H1 (cell line): Measurements from ENCODE around the gene SLC8A1. TPM values are rescaled to one million over a fixed set of nuclear protein-coding genes. Genes with fewer than 3 reads are reported as not detected.

Source experiments
- CTCF ChIA-PET: fragments of 300-600 bp; sonication (Branson Sonifier 250); formaldehyde crosslinking; loops from one replicate; lab custom pipeline; 2021; ENCODE audit not compliant: partially characterized antibody; lab: Charles Lee
- POLR2A ChIA-PET: fragments of 300-600 bp; sonication (Branson Sonifier 250); formaldehyde crosslinking; loops from one replicate; lab custom pipeline; 2021; ENCODE audit warnings: inconsistent platforms; ENCODE audit not compliant: partially characterized antibody; lab: Charles Lee
- DNase-seq, 2 experiments: peaks; one replicate each; pipeline versions ENCODE4 v3.0.0 to v3.0.0-alpha.2; 2010 to 2022; ENCODE audit warnings: low spot score in 2 of 2, low read depth in 1 of 2, mixed read lengths in 1 of 2
- FAIRE-seq: peaks from 2 replicates; lab custom pipeline; 2011; peaks lifted over from hg19 to GRCh38; lab: Jason Lieb, UNC
- H2AFZ ChIP-seq: 2 replicates; pipeline ENCODE4 v1.8.1; 2012; ENCODE audit warnings: low read length, inconsistent platforms
- H2AK5ac ChIP-seq: 2 replicates; pipeline ENCODE4 v1.6.1; 2013; ENCODE audit warnings: low read depth, low read length
- H2BK120ac ChIP-seq: replicated peaks from 2 replicates; pipeline ENCODE3; 2013; ENCODE audit warnings: low read depth, low read length, inconsistent platforms
- H2BK12ac ChIP-seq: 2 replicates; pipeline ENCODE4 v1.6.1; 2013; ENCODE audit warnings: low read depth, low read length
- H2BK15ac ChIP-seq: 2 replicates; pipeline ENCODE4 v1.6.1; 2013; ENCODE audit warnings: low read length
- H2BK20ac ChIP-seq: 2 replicates; pipeline ENCODE4 v1.6.1; 2013; ENCODE audit warnings: low read length
- H2BK5ac ChIP-seq: 2 replicates; pipeline ENCODE4 v1.6.1; 2013; ENCODE audit warnings: low read depth, low read length
- H3K14ac ChIP-seq: 2 replicates; pipeline ENCODE4 v1.6.1; 2013; ENCODE audit warnings: inconsistent platforms; ENCODE audit not compliant: insufficient read length
- H3K18ac ChIP-seq: 2 replicates; pipeline ENCODE4 v1.6.1; 2013; ENCODE audit warnings: low read length; ENCODE audit errors: extremely low read depth
- H3K23ac ChIP-seq: 2 replicates; pipeline ENCODE4 v1.6.1; 2013; ENCODE audit warnings: inconsistent platforms; ENCODE audit not compliant: insufficient read length
- H3K23me2 ChIP-seq: 2 replicates; pipeline ENCODE4 v1.6.1; 2013; ENCODE audit warnings: low read depth, low read length
- H3K27ac ChIP-seq: 2 replicates; pipeline ENCODE4 v1.6.1; 2011; ENCODE audit warnings: low read depth, low read length, inconsistent platforms
- H3K27me3 ChIP-seq, 4 experiments: replicated peaks in 1 of 4; 1 replicate in 1 of 4; 2 replicates in 3 of 4; pipeline versions ENCODE4 v1.6.1 to v1.8.1; 2011 to 2013; ENCODE audit warnings: low read length in 3 of 4, mild to moderate bottlenecking in 3 of 4, inconsistent platforms in 2 of 4, mixed read lengths in 2 of 4, moderate library complexity in 1 of 4; ENCODE audit not compliant: control insufficient read depth in 3 of 4, insufficient read depth in 3 of 4; ENCODE audit errors: extremely low read depth in 1 of 4
- H3K36me3 ChIP-seq, 4 experiments: 2 replicates each; pipeline versions ENCODE4 v1.6.1 to v1.8.1; 2011 to 2013; ENCODE audit warnings: mild to moderate bottlenecking in 4 of 4, low read length in 3 of 4, moderate library complexity in 2 of 4, control low read depth in 1 of 4, inconsistent platforms in 1 of 4; ENCODE audit not compliant: insufficient read depth in 4 of 4, control insufficient read depth in 2 of 4
- H3K4ac ChIP-seq: replicated peaks from 2 replicates; pipeline ENCODE3; 2013; ENCODE audit warnings: low read length, low read depth, mixed read lengths, inconsistent platforms; ENCODE audit not compliant: insufficient read length
- H3K4me1 ChIP-seq, 4 experiments: replicated peaks in 1 of 4; 1 replicate in 1 of 4; 2 replicates in 3 of 4; pipeline versions ENCODE4 v1.6.1 to v1.8.1; 2011 to 2013; ENCODE audit warnings: low read length in 3 of 4, inconsistent platforms in 2 of 4, mixed read lengths in 1 of 4; ENCODE audit not compliant: insufficient read depth in 4 of 4, control insufficient read depth in 3 of 4
- H3K4me2 ChIP-seq, 2 experiments: 2 replicates each; pipeline versions ENCODE4 v1.6.1 to v1.8.1; 2011 to 2013; ENCODE audit warnings: low read depth in 2 of 2, low read length in 2 of 2, control low read depth in 1 of 2, inconsistent platforms in 1 of 2, mild to moderate bottlenecking in 1 of 2; ENCODE audit not compliant: insufficient read depth in 1 of 2
- H3K4me3 ChIP-seq, 4 experiments: fragments of 200-600, 300-600 bp in 1 of 4; sonication (generic), shearing (Covaris generic), sonication (Bioruptor Twin) in 1 of 4; 2 replicates each; pipeline versions ENCODE4 v1.5.1 to v1.8.1; 2011 to 2016; ENCODE audit warnings: low read length in 4 of 4, low read depth in 3 of 4, control low read depth in 2 of 4, inconsistent platforms in 2 of 4, mild to moderate bottlenecking in 2 of 4, mixed read lengths in 1 of 4, moderate library complexity in 1 of 4; ENCODE audit not compliant: insufficient read depth in 2 of 4; ENCODE audit errors: extremely low read depth in 1 of 4
- H3K56ac ChIP-seq: replicated peaks from 2 replicates; pipeline ENCODE3; 2013; ENCODE audit warnings: low read depth, mild to moderate bottlenecking, mixed read lengths, low read length, inconsistent platforms; ENCODE audit not compliant: insufficient read length
- H3K79me1 ChIP-seq: 2 replicates; pipeline ENCODE4 v1.6.1; 2013; ENCODE audit warnings: low read depth, low read length, control low read depth
- H3K79me2 ChIP-seq, 2 experiments: 2 replicates each; pipeline versions ENCODE4 v1.6.1 to v1.8.1; 2012 to 2013; ENCODE audit warnings: low read length in 2 of 2, mild to moderate bottlenecking in 2 of 2, inconsistent platforms in 1 of 2; ENCODE audit not compliant: insufficient read depth in 2 of 2, control insufficient read depth in 1 of 2
- H3K9ac ChIP-seq, 4 experiments: replicated peaks in 1 of 4; 1 replicate in 1 of 4; 2 replicates in 3 of 4; pipeline versions ENCODE4 v1.6.1 to v1.8.1; 2011 to 2013; ENCODE audit warnings: low read depth in 3 of 4, low read length in 3 of 4, control low read depth in 2 of 4, mild to moderate bottlenecking in 2 of 4, moderate library complexity in 2 of 4, inconsistent platforms in 1 of 4; ENCODE audit errors: extremely low read depth in 1 of 4
- H3K9me3 ChIP-seq, 2 experiments: 2 replicates each; pipeline versions ENCODE4 v1.6.1 to v1.8.1; 2012 to 2013; ENCODE audit warnings: mild to moderate bottlenecking in 2 of 2, moderate library complexity in 2 of 2, control low read depth in 1 of 2, inconsistent platforms in 1 of 2, low read depth in 1 of 2, low read length in 1 of 2, mixed read lengths in 1 of 2; ENCODE audit not compliant: insufficient read depth in 2 of 2
- H4K20me1 ChIP-seq, 2 experiments: replicated peaks in 1 of 2; 2 replicates each; pipeline versions ENCODE3 to v1.8.1; 2011 to 2013; ENCODE audit warnings: inconsistent platforms in 2 of 2, low read length in 2 of 2, mild to moderate bottlenecking in 1 of 2; ENCODE audit not compliant: insufficient read depth in 2 of 2, control insufficient read depth in 1 of 2
- H4K5ac ChIP-seq: 2 replicates; pipeline ENCODE4 v1.6.1; 2013; ENCODE audit warnings: low read length, low read depth, mixed read lengths, inconsistent platforms; ENCODE audit not compliant: insufficient read length
- H4K8ac ChIP-seq: 2 replicates; pipeline ENCODE4 v1.8.0; 2013; ENCODE audit warnings: mild to moderate bottlenecking, moderate library complexity, low read length, inconsistent platforms; ENCODE audit not compliant: insufficient read depth; ENCODE audit errors: extremely low read depth
- H4K91ac ChIP-seq: replicated peaks from 2 replicates; pipeline ENCODE3; 2013; ENCODE audit warnings: low read length, mixed read lengths, inconsistent platforms; ENCODE audit not compliant: insufficient read length
- ASH2L ChIP-seq: fragments of 200-600, 300-600 bp; sonication (generic); IDR thresholded peaks from one replicate; pipeline ENCODE4 v1.7.1; 2017; ENCODE audit warnings: low read length
- CBX8 ChIP-seq: fragments of 300-800, 300-1000 bp; sonication (generic); IDR thresholded peaks from 2 replicates; pipeline ENCODE4 v1.7.1; 2016; ENCODE audit warnings: low read depth, low read length, borderline replicate concordance
- CHD2 ChIP-seq: IDR thresholded peaks from 2 replicates; pipeline ENCODE4 v1.6.1; 2012; ENCODE audit warnings: low read length, improper control_type of control experiment
- EZH2 ChIP-seq: fragments of 200-600 bp; sonication (generic); IDR thresholded peaks from 2 replicates; pipeline ENCODE4 v1.7.1; 2012; ENCODE audit warnings: low read depth, mild to moderate bottlenecking, moderate library complexity, low read length, inconsistent platforms; ENCODE audit not compliant: severe bottlenecking
- PHF8 ChIP-seq: fragments of 200-600 bp; sonication (generic); conservative IDR thresholded peaks from 2 replicates; pipeline ENCODE4 v1.7.1; 2012; ENCODE audit warnings: low read depth, mild to moderate bottlenecking, inconsistent platforms, low read length, moderate library complexity
- TCF12 ChIP-seq: IDR thresholded peaks from 2 replicates; pipeline ENCODE4 v1.6.1; 2011; ENCODE audit warnings: low read depth, mild to moderate bottlenecking, low read length
- ZNF274 ChIP-seq: IDR thresholded peaks from 2 replicates; pipeline ENCODE4 v1.7.0; 2012; ENCODE audit warnings: low read length, borderline replicate concordance; ENCODE audit errors: extremely low read depth
- WGBS, 2 experiments: shearing (Covaris generic) in 1 of 2; methylation state at CpG; one replicate each; pipeline versions ENCODE4 v1.1.6 to v1.1.7; 2013 to 2015; ENCODE audit warnings: low lambda C conversion rate in 2 of 2, mixed read lengths in 2 of 2, inconsistent platforms in 1 of 2, low coverage in 1 of 2, missing lambda C conversion rate in 1 of 2; ENCODE audit not compliant: insufficient replicate concordance in 2 of 2, insufficient coverage in 1 of 2, insufficient read length in 1 of 2; ENCODE audit errors: extremely low coverage in 1 of 2, missing lambda C conversion rate in 1 of 2; 5-methylcytosine and 5-hydroxymethylcytosine counted together
- polyA plus RNA-seq, 7 experiments: library from polyadenylated mRNA; depleted of rRNA in 3 of 7; stranded (reverse) in 5 of 7; unstranded in 2 of 7; fragments of >200 nt in 5 of 7; fragments of 200-250 nt in 2 of 7; gene quantifications; 1 replicate in 5 of 7; 2 replicates in 1 of 7; 4 replicates in 1 of 7; pipeline versions ENCODE4 v1.2.1 to v1.2.3, GENCODE V29; 2011 to 2013; ENCODE audit warnings: missing spikeins in 2 of 7, mixed read lengths in 2 of 7
- total RNA-seq: library from RNA; stranded (reverse); fragmentation: NEBNext Ultra II Directional; extraction: Animal tissue kit (Norgen Biotek cat#: 25700); gene quantifications from 2 replicates; pipeline ENCODE4 v1.2.1, GENCODE V29; 2021
- TF ChIP-seq, protein P1 (sequence below): IDR thresholded peaks from 2 replicates; pipeline ENCODE4 v1.6.1; 2012; ENCODE audit warnings: inconsistent platforms

SLC8A1 gene
- total and polyA plus RNA-seq, 2 of the 8 experiments (the other 6 are each of a cell fraction or from before 2014, with no cell fraction given) = 0.68 to 3.6 TPM

- no peak overlapping the region for H2BK5ac ChIP-seq
- H3K9me3 ChIP-seq = no peaks in the 10 kb centered on the region
- no peak overlapping the region for H4K8ac ChIP-seq
- H3K23me2 ChIP-seq = peaks cover 3% of the 10 kb centered on the region; the same call in 1 of the 2 replicates
- no peak overlapping the region for H3K14ac ChIP-seq
- H2BK15ac ChIP-seq = no peak overlapping the region
- ChIA-PET CTCF (interaction anchor here (0.8 to 2.8 kb wide), 3 partner anchors 10 to 37 kb away, joined by 3 to 10 read pairs (median 4); no protein-coding TSS in a partner anchor), POLR2A (no interaction called here)
- no peaks in the 10 kb centered on the region for H3K79me1 ChIP-seq
- no peaks in the 10 kb centered on the region for H3K4me1 ChIP-seq
- no peak overlapping the region for H2AFZ ChIP-seq
- H3K4me2 ChIP-seq = no peak overlapping the region
- no peak overlapping the region for H3K27ac ChIP-seq
- TF ChIP-seq CHD2 (no peak), PHF8 (no peak), ASH2L (no peak), EZH2 (no peak), TCF12 (no peak), ZNF274 (no peak), CBX8 (no peak)
- TF ChIP-seq, protein P1, sequence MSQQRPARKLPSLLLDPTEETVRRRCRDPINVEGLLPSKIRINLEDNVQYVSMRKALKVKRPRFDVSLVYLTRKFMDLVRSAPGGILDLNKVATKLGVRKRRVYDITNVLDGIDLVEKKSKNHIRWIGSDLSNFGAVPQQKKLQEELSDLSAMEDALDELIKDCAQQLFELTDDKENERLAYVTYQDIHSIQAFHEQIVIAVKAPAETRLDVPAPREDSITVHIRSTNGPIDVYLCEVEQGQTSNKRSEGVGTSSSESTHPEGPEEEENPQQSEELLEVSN = no peak
- H3K79me2 ChIP-seq = no peaks in the 10 kb centered on the region
- H2AK5ac ChIP-seq = no peak overlapping the region
- no peak overlapping the region for H3K23ac ChIP-seq
- no peak overlapping the region for H3K56ac ChIP-seq
- no peak overlapping the region for H3K9ac ChIP-seq
- no peak overlapping the region for H4K5ac ChIP-seq
- DNase-seq (no peak), FAIRE-seq (no peak)
- no peak overlapping the region for H2BK12ac ChIP-seq
- H4K20me1 ChIP-seq = no peaks in the 10 kb centered on the region
- H2BK120ac ChIP-seq = no peak overlapping the region
- H3K4me3 ChIP-seq = no peak overlapping the region
- no peak overlapping the region for H3K4ac ChIP-seq
- H2BK20ac ChIP-seq = no peak overlapping the region
- 98% methylated on average over 5 of the region's 5 CpGs; no CpG with 5 or more reads in 1 of the 2 experiments for WGBS, 2 experiments
- no peak overlapping the region for H3K18ac ChIP-seq
- H3K36me3 ChIP-seq = no peaks in the 10 kb centered on the region
- H3K27me3 ChIP-seq = no peaks in the 10 kb centered on the region
- H4K91ac ChIP-seq = no peak overlapping the region
Measured at GRCh38 chr2:40421631-40422297, 30.1 kb downstream of the SLC8A1 start.
